C4-2B (cell line): ENCODE measurements around the gene UCN3.

ENCODE experiments used
- H3K27ac ChIP-seq: fragments of 450-650 bp; 2 replicates; pipeline ENCODE4 v1.5.1; 2017
- ZFX ChIP-seq: fragments of 450-650 bp; IDR thresholded peaks from 2 replicates; pipeline ENCODE4 v1.6.1; 2017
- TF ChIP-seq, protein P1 (sequence below): fragments of 450-650 bp; conservative IDR thresholded peaks from 2 replicates; pipeline ENCODE4 v1.5.1; 2017; ENCODE audit warnings: mild to moderate bottlenecking

The UCN3 gene

GRCh38 chr10:5418584-5418983 lies 53.8 kb downstream of the UCN3 start:
- no peak overlapping the region for H3K27ac ChIP-seq
- TF ChIP-seq, protein P1, sequence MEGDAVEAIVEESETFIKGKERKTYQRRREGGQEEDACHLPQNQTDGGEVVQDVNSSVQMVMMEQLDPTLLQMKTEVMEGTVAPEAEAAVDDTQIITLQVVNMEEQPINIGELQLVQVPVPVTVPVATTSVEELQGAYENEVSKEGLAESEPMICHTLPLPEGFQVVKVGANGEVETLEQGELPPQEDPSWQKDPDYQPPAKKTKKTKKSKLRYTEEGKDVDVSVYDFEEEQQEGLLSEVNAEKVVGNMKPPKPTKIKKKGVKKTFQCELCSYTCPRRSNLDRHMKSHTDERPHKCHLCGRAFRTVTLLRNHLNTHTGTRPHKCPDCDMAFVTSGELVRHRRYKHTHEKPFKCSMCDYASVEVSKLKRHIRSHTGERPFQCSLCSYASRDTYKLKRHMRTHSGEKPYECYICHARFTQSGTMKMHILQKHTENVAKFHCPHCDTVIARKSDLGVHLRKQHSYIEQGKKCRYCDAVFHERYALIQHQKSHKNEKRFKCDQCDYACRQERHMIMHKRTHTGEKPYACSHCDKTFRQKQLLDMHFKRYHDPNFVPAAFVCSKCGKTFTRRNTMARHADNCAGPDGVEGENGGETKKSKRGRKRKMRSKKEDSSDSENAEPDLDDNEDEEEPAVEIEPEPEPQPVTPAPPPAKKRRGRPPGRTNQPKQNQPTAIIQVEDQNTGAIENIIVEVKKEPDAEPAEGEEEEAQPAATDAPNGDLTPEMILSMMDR = no peak
- TF ChIP-seq ZFX = no peak

DNA sequence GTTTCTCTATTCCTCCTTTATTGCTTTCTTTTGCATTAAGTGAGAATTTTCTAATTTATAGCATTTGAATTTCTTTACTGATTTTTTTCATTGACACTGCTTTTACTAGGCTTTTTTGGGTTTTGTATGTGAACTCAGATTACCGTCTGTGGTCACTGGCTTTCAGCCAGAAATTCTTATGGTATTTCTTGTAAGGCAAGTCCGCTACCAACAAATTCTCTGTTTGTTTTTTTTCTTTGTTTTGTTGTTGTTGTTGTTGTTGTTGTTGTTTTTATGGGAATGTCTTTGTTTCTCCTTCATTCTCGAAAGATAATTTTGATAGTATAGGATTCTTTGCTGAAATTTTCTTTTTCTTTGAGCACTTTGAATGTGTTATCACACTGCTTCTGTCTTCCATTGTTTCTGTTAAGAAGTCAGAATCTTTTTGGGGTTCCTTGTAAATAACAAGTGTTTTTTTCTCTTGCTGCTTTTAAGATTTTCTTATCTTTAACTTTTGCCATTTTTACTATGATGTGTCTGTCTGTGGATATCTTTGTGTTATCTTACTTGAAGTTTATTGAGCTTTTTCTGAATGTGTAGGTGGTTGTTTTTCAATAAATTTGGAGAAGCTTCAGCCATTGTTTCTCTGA lies 54.8 kb downstream of the UCN3 start:
- H3K27ac ChIP-seq = no peak overlapping the region
- no peak for TF ChIP-seq ZFX
- TF ChIP-seq, protein P1 = no peak

DNA sequence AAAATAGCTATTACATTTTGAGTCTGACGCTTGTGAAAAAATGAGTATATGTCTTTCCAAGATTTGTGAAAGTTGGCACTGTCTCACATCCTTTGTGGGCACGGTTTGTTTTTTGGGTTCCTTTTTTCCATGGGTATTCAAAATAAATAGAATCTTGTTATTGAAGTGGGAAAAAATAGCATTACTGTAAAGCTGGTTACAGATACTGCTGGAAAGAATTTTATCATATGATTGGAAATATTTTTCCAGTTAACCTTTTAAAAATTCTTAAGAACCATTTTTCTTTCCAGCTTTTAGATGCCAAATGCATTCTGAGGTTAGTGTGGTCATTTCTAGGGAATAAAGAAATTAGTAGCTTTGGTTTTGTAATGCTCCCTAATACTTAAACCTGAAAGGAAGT lies 59.0 kb downstream of the UCN3 start:
- H3K27ac ChIP-seq = no peak overlapping the region
- TF ChIP-seq ZFX = no peak
- TF ChIP-seq, protein P1 = no peak
